Ascending aorta (tissue), 2 donors: ENCODE measurements around the gene ARHGAP18. TPM values are rescaled to one million over a fixed set of nuclear protein-coding genes. Genes with fewer than 3 reads are reported as not detected.

Experiments used
- DNase-seq, 2 donors: peaks; one replicate each; pipeline ENCODE4 v3.0.0-alpha.2; 2019; ENCODE audit warnings: low spot score in 2 of 2
- H3K27ac ChIP-seq, 2 donors: fragments of 200-600 bp; sonication (generic); one replicate each; pipeline ENCODE4 v1.5.1; 2016 to 2017; ENCODE audit warnings: mild to moderate bottlenecking in 1 of 2
- H3K27me3 ChIP-seq: fragments of 200-600 bp; sonication (generic); one replicate; pipeline ENCODE4 v1.5.1; 2017
- H3K36me3 ChIP-seq, 2 donors: fragments of 200-600 bp; sonication (generic); one replicate each; pipeline ENCODE4 v1.5.1; 2016
- H3K4me1 ChIP-seq, 2 donors: fragments of 200-600 bp; sonication (generic); one replicate each; pipeline ENCODE4 v1.5.1; 2016 to 2017; ENCODE audit warnings: mild to moderate bottlenecking in 1 of 2
- H3K4me3 ChIP-seq, 2 donors: fragments of 200-600 bp; sonication (generic); one replicate each; pipeline ENCODE4 v1.5.1; 2016 to 2017; ENCODE audit warnings: mild to moderate bottlenecking in 1 of 2
- H3K9me3 ChIP-seq, 2 donors: fragments of 200-600 bp; sonication (generic); one replicate each; pipeline ENCODE4 v1.5.1; 2016
- intact Hi-C: fragments of 100-400 bp; cut with DNase I; formaldehyde crosslinking; loops from one replicate; pipeline ENCODE4 v1.15.1; 2023
- total RNA-seq: library from RNA; depleted of rRNA; stranded (reverse); fragments of >200 nt; gene quantifications from one replicate; pipeline ENCODE4 v1.1.0, GENCODE V29; 2016
- TF ChIP-seq, protein P1 (sequence below), 3 experiments: fragments of 200-600 bp in 2 of 3; fragments of 450-650 bp in 1 of 3; sonication (generic) in 2 of 3; IDR thresholded peaks; one replicate each; pipeline ENCODE4 v1.5.1; 2016 to 2019; ENCODE audit warnings: antibody characterized with exemption in 3 of 3, mild to moderate bottlenecking in 1 of 3, moderate library complexity in 1 of 3

ARHGAP18 gene
- total RNA-seq, 1 donor from 2014 or later: 10.7 TPM

DNA sequence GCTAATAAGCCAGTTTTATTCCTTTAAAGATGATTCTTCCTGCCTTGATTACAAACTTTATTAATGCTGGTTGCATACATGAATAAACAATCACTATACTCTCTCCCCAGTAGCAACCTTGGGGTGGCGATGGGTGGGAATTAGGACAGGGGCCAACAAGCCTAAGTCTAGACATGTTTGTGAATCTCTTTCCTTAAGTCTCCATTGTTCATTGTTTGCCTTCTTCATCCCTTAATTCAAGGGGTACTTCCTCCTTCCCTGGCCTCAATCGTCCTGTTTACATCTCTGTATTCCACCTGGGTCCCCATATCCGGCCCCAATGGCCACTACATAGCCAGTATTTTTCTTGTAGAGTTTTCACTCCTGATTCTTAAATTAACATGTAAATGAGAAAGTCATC, 66.0 kb downstream of the ARHGAP18 start:
- H3K4me3 ChIP-seq: no peak overlapping the region
- no peak overlapping the region for H3K27ac ChIP-seq
- no peaks in the 10 kb centered on the region for H3K36me3 ChIP-seq
- no peak for DNase-seq
- TF ChIP-seq, protein P1, sequence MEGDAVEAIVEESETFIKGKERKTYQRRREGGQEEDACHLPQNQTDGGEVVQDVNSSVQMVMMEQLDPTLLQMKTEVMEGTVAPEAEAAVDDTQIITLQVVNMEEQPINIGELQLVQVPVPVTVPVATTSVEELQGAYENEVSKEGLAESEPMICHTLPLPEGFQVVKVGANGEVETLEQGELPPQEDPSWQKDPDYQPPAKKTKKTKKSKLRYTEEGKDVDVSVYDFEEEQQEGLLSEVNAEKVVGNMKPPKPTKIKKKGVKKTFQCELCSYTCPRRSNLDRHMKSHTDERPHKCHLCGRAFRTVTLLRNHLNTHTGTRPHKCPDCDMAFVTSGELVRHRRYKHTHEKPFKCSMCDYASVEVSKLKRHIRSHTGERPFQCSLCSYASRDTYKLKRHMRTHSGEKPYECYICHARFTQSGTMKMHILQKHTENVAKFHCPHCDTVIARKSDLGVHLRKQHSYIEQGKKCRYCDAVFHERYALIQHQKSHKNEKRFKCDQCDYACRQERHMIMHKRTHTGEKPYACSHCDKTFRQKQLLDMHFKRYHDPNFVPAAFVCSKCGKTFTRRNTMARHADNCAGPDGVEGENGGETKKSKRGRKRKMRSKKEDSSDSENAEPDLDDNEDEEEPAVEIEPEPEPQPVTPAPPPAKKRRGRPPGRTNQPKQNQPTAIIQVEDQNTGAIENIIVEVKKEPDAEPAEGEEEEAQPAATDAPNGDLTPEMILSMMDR (IDR thresholded peaks at IDR 0.05): no peak
- H3K27me3 ChIP-seq: no peaks in the 10 kb centered on the region
- peaks cover 0 to 14% of the 10 kb centered on the region in 2 donors for H3K4me1 ChIP-seq
- intact Hi-C loops: no loop called here
- H3K9me3 ChIP-seq: no peaks in the 10 kb centered on the region

DNA sequence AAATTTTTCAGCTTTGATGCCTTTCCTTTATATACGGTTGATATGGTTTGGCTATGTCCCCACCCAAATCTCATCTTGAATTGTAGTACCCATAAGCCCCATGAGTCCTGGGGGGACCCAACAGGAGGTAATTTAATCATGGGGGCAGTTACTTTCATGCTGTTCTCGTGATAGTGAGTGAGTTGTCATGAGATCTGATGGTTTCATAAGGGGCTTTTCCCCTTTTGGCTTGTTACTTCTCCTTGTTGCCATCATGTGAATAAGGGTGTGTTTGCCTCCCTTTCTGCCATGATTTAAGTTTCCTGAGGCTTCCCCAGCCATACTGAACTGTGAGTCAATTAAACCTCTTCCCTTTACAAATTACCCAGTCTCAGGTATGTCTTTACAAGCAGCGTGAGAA, 66.8 kb downstream of the ARHGAP18 start:
- intact Hi-C loops: no loop called here
- Histone ChIP-seq H3K36me3 (no peaks in the 10 kb centered on the region), H3K4me1 (peaks cover 0 to 14% of the 10 kb centered on the region in 2 donors), H3K27me3 (no peaks in the 10 kb centered on the region), H3K27ac (no peak overlapping the region), H3K4me3 (no peak overlapping the region), H3K9me3 (no peaks in the 10 kb centered on the region)
- DNase-seq: no peak
- TF ChIP-seq, protein P1 (IDR thresholded peaks at IDR 0.05): no peak

DNA sequence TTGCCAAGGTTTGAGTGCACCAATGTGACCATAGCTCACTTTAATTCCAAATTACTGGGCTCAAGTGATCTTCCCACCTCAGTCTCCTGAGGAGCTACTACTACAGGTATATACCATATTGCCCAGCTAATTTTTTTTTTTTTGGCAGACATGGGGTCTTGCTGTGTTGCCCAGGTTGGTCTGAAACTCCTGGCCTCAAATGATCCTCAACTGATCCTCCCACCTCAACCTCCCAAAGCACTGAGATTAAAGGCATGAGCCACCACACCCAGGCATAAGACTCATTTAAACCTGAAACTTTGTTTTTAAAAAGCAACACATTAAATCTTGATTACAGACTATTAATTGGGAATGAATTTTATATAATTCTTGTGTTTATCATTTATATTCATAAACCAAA, 67.7 kb downstream of the ARHGAP18 start:
- no peaks in the 10 kb centered on the region for H3K36me3 ChIP-seq
- DNase-seq: no peak
- intact Hi-C loops: no loop called here
- H3K4me1 ChIP-seq: peaks cover 0 to 14% of the 10 kb centered on the region in 2 donors
- H3K9me3 ChIP-seq: no peaks in the 10 kb centered on the region
- no peak overlapping the region for H3K4me3 ChIP-seq
- H3K27ac ChIP-seq: no peak overlapping the region
- TF ChIP-seq, protein P1 (IDR thresholded peaks at IDR 0.05): no peak
- H3K27me3 ChIP-seq: no peaks in the 10 kb centered on the region

DNA sequence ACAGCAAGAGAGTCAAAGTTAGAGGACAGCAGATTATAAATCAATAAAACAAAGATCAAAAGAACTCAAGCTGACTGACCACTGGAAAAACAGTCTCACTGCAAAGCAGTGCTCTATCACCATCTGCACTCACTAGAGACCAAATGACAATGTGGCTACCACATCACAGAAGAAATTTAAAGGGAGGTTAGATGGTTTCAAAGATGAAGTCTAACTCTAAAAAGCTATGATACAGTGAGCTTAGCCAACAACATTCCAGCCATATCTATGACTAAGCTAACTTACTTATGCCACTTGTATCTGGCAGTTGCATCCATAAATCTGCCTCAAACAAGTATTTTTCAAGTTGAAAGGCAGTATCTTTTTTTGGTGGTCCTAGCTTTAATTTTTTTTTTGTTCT, 68.6 kb downstream of the ARHGAP18 start:
- no peaks in the 10 kb centered on the region for H3K9me3 ChIP-seq
- no peak for DNase-seq
- H3K27ac ChIP-seq: no peak overlapping the region
- TF ChIP-seq, protein P1 (IDR thresholded peaks at IDR 0.05): no peak
- no peaks in the 10 kb centered on the region for H3K36me3 ChIP-seq
- H3K4me3 ChIP-seq: no peak overlapping the region
- intact Hi-C loops: no loop called here
- H3K4me1 ChIP-seq: peaks cover 0 to 14% of the 10 kb centered on the region in 2 donors
- H3K27me3 ChIP-seq: no peaks in the 10 kb centered on the region

DNA sequence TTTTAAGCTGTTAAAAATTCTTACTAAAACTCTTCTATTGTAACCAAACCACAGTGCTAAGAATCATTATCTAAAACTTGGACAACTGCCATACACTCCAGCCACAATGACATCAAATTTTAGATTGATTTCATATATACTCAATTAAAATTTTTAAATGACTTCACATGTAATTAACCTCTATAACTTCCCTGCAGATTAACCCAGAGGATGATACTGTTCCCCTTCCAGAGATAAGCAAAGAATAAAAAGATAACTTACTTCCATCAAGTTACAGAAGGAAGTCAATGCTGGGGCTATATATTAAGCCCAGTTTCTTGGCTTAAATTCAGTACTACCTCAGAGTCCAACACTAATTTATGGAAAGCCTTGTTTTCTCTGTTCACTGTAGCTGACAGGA, 71.3 kb downstream of the ARHGAP18 start:
- no peak overlapping the region for H3K27ac ChIP-seq

More for the DNA sequence above, 71.3 kb downstream of the ARHGAP18 start:
- TF ChIP-seq, protein P1 (IDR thresholded peaks at IDR 0.05): no peak
- Histone ChIP-seq H3K27me3 (no peaks in the 10 kb centered on the region), H3K36me3 (no peaks in the 10 kb centered on the region), H3K4me3 (no peak overlapping the region), H3K9me3 (no peaks in the 10 kb centered on the region), H3K4me1 (no peaks in the 10 kb centered on the region)
- intact Hi-C loops: no loop called here
- DNase-seq: no peak
